Mucosa of stomach (tissue), 1 donor: Measurements from ENCODE around the gene CD22.

Source experiments
- H3K27me3 ChIP-seq: one replicate; pipeline ENCODE4 v1.7.0; 2013; ENCODE audit warnings: mild to moderate bottlenecking, low read length; ENCODE audit not compliant: control insufficient read depth, insufficient read depth
- H3K36me3 ChIP-seq: one replicate; pipeline ENCODE4 v1.7.0; 2013; ENCODE audit warnings: low read length; ENCODE audit not compliant: control insufficient read depth, insufficient read depth
- H3K4me1 ChIP-seq: one replicate; pipeline ENCODE4 v1.7.0; 2013; ENCODE audit warnings: mild to moderate bottlenecking, low read length; ENCODE audit not compliant: control insufficient read depth, insufficient read depth
- H3K4me3 ChIP-seq: one replicate; pipeline ENCODE4 v1.7.0; 2013; ENCODE audit warnings: low read length
- H3K9ac ChIP-seq: one replicate; pipeline ENCODE4 v1.7.0; 2013; ENCODE audit warnings: mild to moderate bottlenecking, low read length, moderate library complexity
- H3K9me3 ChIP-seq: one replicate; pipeline ENCODE4 v1.7.0; 2013; ENCODE audit warnings: mild to moderate bottlenecking, low read length, moderate library complexity; ENCODE audit not compliant: control insufficient read depth
- donor health status: Pancreatic carcinoma.

Gene CD22

GRCh38 chr19:35297922-35298321, 31.1 kb upstream of the CD22 start:
- no peak overlapping the region for H3K4me3 ChIP-seq
- H3K36me3 ChIP-seq = no peaks in the 10 kb centered on the region
- H3K4me1 ChIP-seq = no peaks in the 10 kb centered on the region
- no peak overlapping the region for H3K9ac ChIP-seq
- peaks cover 28% of the 10 kb centered on the region for H3K27me3 ChIP-seq
- no peaks in the 10 kb centered on the region for H3K9me3 ChIP-seq

DNA sequence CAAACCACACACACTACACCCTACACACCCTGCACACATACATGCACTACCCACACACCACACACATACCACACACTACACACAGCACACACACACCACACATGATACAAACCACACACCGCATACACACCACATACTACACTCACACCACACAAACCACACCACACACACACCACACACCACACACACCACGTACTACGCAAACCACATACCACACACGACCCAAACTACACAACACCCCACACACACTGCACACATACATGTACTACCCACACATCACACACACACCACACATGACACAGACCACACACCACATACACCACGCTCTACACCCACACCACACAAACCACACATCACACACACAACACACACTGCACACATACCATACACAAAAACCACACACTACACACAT, 30.4 kb upstream of the CD22 start:
- Histone ChIP-seq H3K4me1 (no peaks in the 10 kb centered on the region), H3K9ac (no peak overlapping the region), H3K9me3 (no peaks in the 10 kb centered on the region), H3K36me3 (no peaks in the 10 kb centered on the region), H3K27me3 (peaks cover 22% of the 10 kb centered on the region), H3K4me3 (no peak overlapping the region)

DNA sequence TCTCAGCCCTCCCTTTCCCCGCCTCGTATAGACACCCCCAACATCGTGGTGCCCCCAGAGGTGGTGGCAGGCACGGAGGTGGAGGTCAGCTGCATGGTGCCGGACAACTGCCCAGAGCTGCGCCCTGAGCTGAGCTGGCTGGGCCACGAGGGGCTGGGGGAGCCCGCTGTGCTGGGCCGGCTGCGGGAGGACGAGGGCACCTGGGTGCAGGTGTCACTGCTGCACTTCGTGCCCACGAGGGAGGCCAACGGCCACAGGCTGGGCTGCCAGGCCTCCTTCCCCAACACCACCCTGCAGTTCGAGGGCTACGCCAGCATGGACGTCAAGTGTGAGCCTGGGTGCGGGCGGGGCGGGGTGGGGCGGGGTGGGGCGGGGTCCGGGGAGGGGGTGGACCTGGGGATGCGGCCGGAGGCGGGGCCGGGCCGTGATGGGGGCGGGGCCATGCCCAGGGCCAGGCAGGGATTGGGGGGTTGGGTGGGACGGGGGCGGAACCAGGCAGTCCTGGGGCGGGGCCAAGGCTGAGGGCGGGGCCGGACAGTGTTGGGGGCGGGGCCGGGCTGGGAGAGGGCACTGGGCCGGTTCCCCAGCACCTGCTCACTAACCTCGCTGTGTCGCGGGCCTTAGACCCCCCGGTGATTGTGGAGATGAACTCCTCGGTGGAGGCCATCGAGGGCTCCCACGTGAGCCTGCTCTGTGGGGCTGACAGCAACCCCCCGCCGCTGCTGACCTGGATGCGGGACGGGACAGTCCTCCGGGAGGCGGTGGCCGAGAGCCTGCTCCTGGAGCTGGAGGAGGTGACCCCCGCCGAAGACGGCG, 29.3 kb upstream of the CD22 start:
- no peaks in the 10 kb centered on the region for H3K36me3 ChIP-seq
- no peaks in the 10 kb centered on the region for H3K9me3 ChIP-seq
- no peaks in the 10 kb centered on the region for H3K4me1 ChIP-seq
- H3K27me3 ChIP-seq = peaks cover 19% of the 10 kb centered on the region
- H3K4me3 ChIP-seq = no peak overlapping the region
- H3K9ac ChIP-seq = no peak overlapping the region

GRCh38 chr19:35300339-35300649, 28.7 kb upstream of the CD22 start:
- no peaks in the 10 kb centered on the region for H3K36me3 ChIP-seq
- no peak overlapping the region for H3K9ac ChIP-seq
- H3K9me3 ChIP-seq = no peaks in the 10 kb centered on the region
- peaks cover 19% of the 10 kb centered on the region for H3K27me3 ChIP-seq
- no peaks in the 10 kb centered on the region for H3K4me1 ChIP-seq
- no peak overlapping the region for H3K4me3 ChIP-seq

GRCh38 chr19:35301961-35302360, 27.0 kb upstream of the CD22 start:
- H3K9ac ChIP-seq = no peak overlapping the region
- H3K4me1 ChIP-seq = no peaks in the 10 kb centered on the region
- H3K4me3 ChIP-seq = no peak overlapping the region
- no peaks in the 10 kb centered on the region for H3K36me3 ChIP-seq
- no peaks in the 10 kb centered on the region for H3K9me3 ChIP-seq
- H3K27me3 ChIP-seq = peaks cover 19% of the 10 kb centered on the region

DNA sequence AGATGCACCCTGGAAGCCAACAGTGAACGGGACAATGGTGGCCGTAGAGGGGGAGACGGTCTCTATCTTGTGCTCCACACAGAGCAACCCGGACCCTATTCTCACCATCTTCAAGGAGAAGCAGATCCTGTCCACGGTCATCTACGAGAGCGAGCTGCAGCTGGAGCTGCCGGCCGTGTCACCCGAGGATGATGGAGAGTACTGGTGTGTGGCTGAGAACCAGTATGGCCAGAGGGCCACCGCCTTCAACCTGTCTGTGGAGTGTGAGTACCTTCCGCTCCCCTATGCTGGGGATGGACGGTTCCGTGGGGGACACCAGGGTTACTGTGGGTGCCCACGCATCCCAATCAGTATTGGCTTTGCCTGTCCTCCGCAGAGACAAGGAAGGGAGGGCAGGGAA, 26.5 kb upstream of the CD22 start:
- Histone ChIP-seq H3K36me3 (no peaks in the 10 kb centered on the region), H3K27me3 (peaks cover 16% of the 10 kb centered on the region), H3K4me1 (no peaks in the 10 kb centered on the region), H3K4me3 (no peak overlapping the region), H3K9ac (no peak overlapping the region), H3K9me3 (no peaks in the 10 kb centered on the region)

- no peak overlapping the region for H3K9ac ChIP-seq
- no peaks in the 10 kb centered on the region for H3K36me3 ChIP-seq
- no peak overlapping the region for H3K4me3 ChIP-seq
- peaks cover 8% of the 10 kb centered on the region for H3K27me3 ChIP-seq
- H3K9me3 ChIP-seq = no peaks in the 10 kb centered on the region
- no peaks in the 10 kb centered on the region for H3K4me1 ChIP-seq
Measured at GRCh38 chr19:35303357-35303915, 25.6 kb upstream of the CD22 start.

DNA sequence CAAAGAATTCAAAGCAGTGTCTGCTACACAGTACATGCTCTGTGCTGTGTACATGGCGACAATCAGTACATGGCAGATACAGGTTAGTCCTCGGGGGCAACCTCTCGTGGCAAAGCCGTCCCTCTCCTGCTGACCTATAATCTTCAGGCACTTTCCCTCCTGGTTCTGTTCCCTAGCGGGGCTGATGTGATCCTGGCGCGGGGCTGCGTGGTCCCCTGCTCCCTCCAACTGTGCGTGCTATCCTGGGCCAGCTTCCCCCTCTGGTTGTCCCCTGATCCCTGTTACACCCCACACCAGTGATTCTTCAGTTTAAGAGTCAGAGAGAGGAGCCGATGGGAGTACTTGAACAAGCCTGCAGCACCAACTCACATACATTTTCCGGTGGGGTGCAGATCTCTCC, 25.0 kb upstream of the CD22 start:
- Histone ChIP-seq H3K4me1 (no peaks in the 10 kb centered on the region), H3K4me3 (no peak overlapping the region), H3K36me3 (no peaks in the 10 kb centered on the region), H3K9ac (no peak overlapping the region), H3K9me3 (no peaks in the 10 kb centered on the region), H3K27me3 (peaks cover 5% of the 10 kb centered on the region)

DNA sequence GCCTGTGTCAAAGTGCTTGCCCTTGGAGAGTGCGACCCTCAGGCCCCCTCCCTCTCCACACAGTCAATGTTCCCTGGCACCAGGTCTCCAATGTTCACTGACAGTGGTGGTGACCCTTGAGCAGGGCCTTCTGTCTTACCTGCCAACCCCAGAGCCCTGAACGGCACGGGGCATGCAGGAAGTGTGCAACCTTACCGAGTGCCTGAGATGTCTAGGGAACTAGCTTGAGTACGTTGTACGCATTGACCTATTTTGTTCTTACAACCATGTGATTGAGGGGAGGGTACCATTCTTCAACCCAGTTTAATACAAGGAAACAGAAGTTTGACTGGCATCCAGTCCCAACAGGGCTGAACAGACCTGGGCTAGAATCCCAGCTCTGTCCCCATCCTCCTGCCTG, 23.8 kb upstream of the CD22 start:
- no peaks in the 10 kb centered on the region for H3K9me3 ChIP-seq
- H3K36me3 ChIP-seq = no peaks in the 10 kb centered on the region
- H3K9ac ChIP-seq = no peak overlapping the region
- no peaks in the 10 kb centered on the region for H3K4me1 ChIP-seq
- no peak overlapping the region for H3K4me3 ChIP-seq
- H3K27me3 ChIP-seq = peaks cover 5% of the 10 kb centered on the region

- H3K27me3 ChIP-seq = peaks cover 5% of the 10 kb centered on the region
- H3K4me3 ChIP-seq = no peak overlapping the region
- H3K36me3 ChIP-seq = no peaks in the 10 kb centered on the region
- no peak overlapping the region for H3K9ac ChIP-seq
- no peaks in the 10 kb centered on the region for H3K9me3 ChIP-seq
- no peaks in the 10 kb centered on the region for H3K4me1 ChIP-seq
Measured at GRCh38 chr19:35306473-35307246, 22.3 kb upstream of the CD22 start.

DNA sequence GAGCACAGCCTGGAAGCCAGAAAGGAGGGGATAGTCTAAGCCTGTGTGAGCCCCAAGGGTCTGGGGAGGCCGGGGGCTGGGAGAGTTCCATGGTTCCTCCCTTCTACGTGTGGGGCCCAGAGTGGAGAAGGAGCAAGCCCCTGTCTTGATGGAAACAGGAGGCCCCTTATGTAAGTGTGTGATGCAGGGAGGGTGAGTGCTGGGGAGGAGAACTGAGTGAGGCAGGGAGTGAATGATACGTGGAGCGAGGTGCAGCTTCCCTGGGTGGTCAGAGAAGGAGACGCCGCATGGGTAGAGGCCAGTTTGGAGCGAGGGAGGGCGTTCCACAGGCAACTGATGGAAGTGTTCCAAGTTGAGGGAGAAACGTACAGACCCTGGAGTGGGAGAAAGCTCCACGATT, 21.1 kb upstream of the CD22 start:
- no peak overlapping the region for H3K4me3 ChIP-seq
- no peaks in the 10 kb centered on the region for H3K4me1 ChIP-seq
- H3K9me3 ChIP-seq = no peaks in the 10 kb centered on the region
- H3K9ac ChIP-seq = no peak overlapping the region
- H3K36me3 ChIP-seq = no peaks in the 10 kb centered on the region
- peaks cover 5% of the 10 kb centered on the region for H3K27me3 ChIP-seq

DNA sequence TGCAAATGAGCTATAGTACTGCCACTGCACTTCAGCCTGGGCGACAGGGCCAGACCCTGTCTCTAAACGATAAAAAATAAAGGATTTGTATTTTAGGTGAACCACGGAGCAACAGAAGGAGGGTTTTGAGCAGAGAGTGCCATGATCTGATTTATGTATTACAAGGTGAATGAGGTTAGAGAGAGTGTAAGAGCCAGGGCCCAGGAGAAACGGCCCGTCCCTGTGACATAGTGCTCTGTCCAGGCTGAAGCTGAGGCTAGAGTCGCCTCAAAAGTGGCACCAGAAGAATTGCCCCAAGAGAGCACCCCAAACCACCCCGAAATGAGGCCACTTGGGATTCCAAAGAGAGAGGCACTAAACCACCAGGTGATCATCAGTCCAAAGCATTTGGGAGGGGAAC, 20.1 kb upstream of the CD22 start:
- Histone ChIP-seq H3K36me3 (no peaks in the 10 kb centered on the region), H3K4me3 (no peak overlapping the region), H3K4me1 (no peaks in the 10 kb centered on the region), H3K9ac (no peak overlapping the region), H3K27me3 (peaks cover 6% of the 10 kb centered on the region), H3K9me3 (no peaks in the 10 kb centered on the region)
